GM23338 (cell line): ENCODE measurements around the gene ZBTB3. TPM values are rescaled to one million over a fixed set of nuclear protein-coding genes. Genes with fewer than 3 reads are reported as not detected.
A peak's percentile ranks its signal among the peaks of the same experiment; 100 is the strongest.

ENCODE experiments used
- ATAC-seq: fragments of 200-7000 bp; cut with Tn5 transposase; 3 replicates; pipeline ENCODE4 v1.9.1; 2020
- DNase-seq: peaks from one replicate; pipeline ENCODE4 v3.0.0-alpha.2; 2015; ENCODE audit warnings: low spot score
- H2AFZ ChIP-seq: fragments of 200-600 bp; sonication (generic); 2 replicates; pipeline ENCODE4 v1.8.0; 2016; ENCODE audit warnings: antibody characterized with exemption, mild to moderate bottlenecking, moderate library complexity
- H3F3A ChIP-seq: fragments of 200-600 bp; sonication (generic); replicated peaks from 2 replicates; pipeline ENCODE4 v1.8.0; 2017; ENCODE audit warnings: antibody characterized with exemption, mixed run types, low read depth
- H3K27ac ChIP-seq: fragments of 200-600 bp; sonication (generic); 2 replicates; pipeline ENCODE4 v1.6.1; 2016; ENCODE audit warnings: low read depth
- H3K27me3 ChIP-seq: fragments of 200-600 bp; sonication (generic); 2 replicates; pipeline ENCODE4 v1.8.0; 2016; ENCODE audit warnings: mild to moderate bottlenecking, mixed run types, moderate library complexity; ENCODE audit not compliant: insufficient read depth
- H3K36me3 ChIP-seq: fragments of 200-600 bp; sonication (generic); 2 replicates; pipeline ENCODE4 v1.8.0; 2016; ENCODE audit warnings: mild to moderate bottlenecking; ENCODE audit not compliant: insufficient read depth
- H3K4me1 ChIP-seq: fragments of 200-600 bp; sonication (generic); 2 replicates; pipeline ENCODE4 v1.8.0; 2016; ENCODE audit warnings: mild to moderate bottlenecking, moderate library complexity; ENCODE audit not compliant: insufficient read depth
- H3K4me2 ChIP-seq: fragments of 200-600 bp; sonication (generic); 2 replicates; pipeline ENCODE4 v1.7.1; 2017; ENCODE audit warnings: mixed run types
- H3K4me3 ChIP-seq: fragments of 200-600 bp; sonication (generic); 2 replicates; pipeline ENCODE4 v1.6.1; 2016; ENCODE audit warnings: mixed run types
- H3K79me2 ChIP-seq: fragments of 200-600 bp; sonication (generic); replicated peaks from 2 replicates; pipeline ENCODE4 v1.8.0; 2017; ENCODE audit warnings: mild to moderate bottlenecking; ENCODE audit not compliant: insufficient read depth
- H3K9me2 ChIP-seq: fragments of 200-600 bp; sonication (generic); 2 replicates; pipeline ENCODE4 v1.8.0; 2017; ENCODE audit not compliant: insufficient read depth
- H4K20me1 ChIP-seq: fragments of 200-600 bp; sonication (generic); replicated peaks from 2 replicates; pipeline ENCODE4 v1.8.0; 2017; ENCODE audit warnings: mild to moderate bottlenecking; ENCODE audit not compliant: insufficient read depth
- H3K27ac Mint-ChIP-seq: 2 replicates; pipeline ENCODE4 v1.8.0; 2020; ENCODE audit warnings: inconsistent platforms, mild to moderate bottlenecking, moderate library complexity, mixed read lengths
- H3K27me3 Mint-ChIP-seq: 3 replicates; pipeline ENCODE4 v1.8.0; 2022; ENCODE audit warnings: low read depth, mild to moderate bottlenecking, moderate library complexity, mixed read lengths, inconsistent platforms; ENCODE audit not compliant: insufficient read depth, poor library complexity
- H3K36me3 Mint-ChIP-seq: 3 replicates; pipeline ENCODE4 v1.8.0; 2021; ENCODE audit warnings: low read depth, mild to moderate bottlenecking, inconsistent platforms, moderate library complexity, mixed read lengths
- H3K4me1 Mint-ChIP-seq: 3 replicates; pipeline ENCODE4 v1.8.0; 2020; ENCODE audit warnings: mild to moderate bottlenecking, inconsistent platforms, mixed read lengths
- H3K4me3 Mint-ChIP-seq: 3 replicates; pipeline ENCODE4 v1.8.0; 2021; ENCODE audit warnings: moderate library complexity, mild to moderate bottlenecking, inconsistent platforms, mixed read lengths
- H3K9me3 Mint-ChIP-seq: 3 replicates; pipeline ENCODE4 v1.8.0; 2020; ENCODE audit warnings: moderate library complexity, mild to moderate bottlenecking, inconsistent platforms, mixed read lengths
- CREB1 ChIP-seq: fragments of 250-450 bp; sonication (Bioruptor Pico); IDR thresholded peaks from 2 replicates; pipeline ENCODE4 v1.5.0; 2020; ENCODE audit warnings: low read depth, mild to moderate bottlenecking, moderate library complexity
- EZH2 ChIP-seq: fragments of 200-600 bp; sonication (generic); IDR thresholded peaks from one replicate; pipeline ENCODE4 v1.8.0; 2017; ENCODE audit warnings: antibody characterized with exemption, mild to moderate bottlenecking, low read depth; ENCODE audit not compliant: unreplicated experiment
- EZH2phosphoT487 ChIP-seq: fragments of 200-600 bp; sonication (generic); IDR thresholded peaks from one replicate; pipeline ENCODE4 v1.8.1; 2018; ENCODE audit warnings: antibody characterized with exemption; ENCODE audit not compliant: unreplicated experiment
- JUNB ChIP-seq: IDR thresholded peaks from one replicate; pipeline ENCODE4 v1.6.1; 2016; ENCODE audit warnings: antibody characterized with exemption; ENCODE audit not compliant: unreplicated experiment
- NANOG ChIP-seq: IDR thresholded peaks from 2 replicates; pipeline ENCODE4 v1.6.1; 2016; ENCODE audit warnings: antibody characterized with exemption, borderline replicate concordance
- POLR2AphosphoS5 ChIP-seq: IDR thresholded peaks from 2 replicates; pipeline ENCODE4 v1.6.1; 2016; ENCODE audit warnings: antibody characterized with exemption, low read depth
- STAT1 ChIP-seq: IDR thresholded peaks from one replicate; pipeline ENCODE4 v1.6.1; 2016; ENCODE audit warnings: antibody characterized with exemption; ENCODE audit not compliant: unreplicated experiment
- ZNF114 ChIP-seq: fragments of 250-450 bp; sonication (Bioruptor Pico); IDR thresholded peaks from 2 replicates; pipeline ENCODE4 v1.5.0; 2020; ENCODE audit warnings: mild to moderate bottlenecking, moderate library complexity
- ZNF331 ChIP-seq: fragments of 250-450 bp; sonication (Bioruptor Pico); IDR thresholded peaks from 2 replicates; pipeline ENCODE4 v1.5.0; 2020; ENCODE audit warnings: low read depth, mild to moderate bottlenecking, moderate library complexity
- polyA plus RNA-seq: library from polyadenylated mRNA; unstranded; fragments of >200 nt; fragmentation: Nextera tagmentation; extraction: Ambion mirVana; gene quantifications from 2 replicates; pipeline ENCODE4 v1.2.1, GENCODE V29; 2016
- total RNA-seq: library from RNA; depleted of rRNA; stranded (reverse); fragments of >200 nt; shearing (Covaris generic); gene quantifications from 2 replicates; pipeline ENCODE4 v1.2.3, GENCODE V29; 2014
- TF ChIP-seq, protein P1 (sequence below), 2 experiments: fragments of 200-600 bp in 1 of 2; sonication (generic) in 1 of 2; conservative IDR thresholded peaks; 2 replicates each; pipeline versions ENCODE4 v1.5.1 to v1.6.1; 2016 to 2017; ENCODE audit warnings: antibody characterized with exemption in 2 of 2, low read depth in 2 of 2, mild to moderate bottlenecking in 2 of 2, moderate library complexity in 1 of 2
- TF ChIP-seq, protein P2 (sequence below): IDR thresholded peaks from 2 replicates; pipeline ENCODE4 v1.6.1; 2016; ENCODE audit warnings: antibody characterized with exemption
- TF ChIP-seq, protein P3 (sequence below): IDR thresholded peaks from one replicate; pipeline ENCODE4 v1.6.1; 2018; ENCODE audit warnings: antibody characterized with exemption; ENCODE audit not compliant: unreplicated experiment
- TF ChIP-seq, protein P4 (sequence below): fragments of 250-450 bp; sonication (Bioruptor Pico); IDR thresholded peaks from 2 replicates; pipeline ENCODE4 v1.5.0; 2020; ENCODE audit warnings: mild to moderate bottlenecking, moderate library complexity

ZBTB3 gene
- total and polyA plus RNA-seq, 2 experiments from 2014 or later: 47.8 to 82.6 TPM

DNA sequence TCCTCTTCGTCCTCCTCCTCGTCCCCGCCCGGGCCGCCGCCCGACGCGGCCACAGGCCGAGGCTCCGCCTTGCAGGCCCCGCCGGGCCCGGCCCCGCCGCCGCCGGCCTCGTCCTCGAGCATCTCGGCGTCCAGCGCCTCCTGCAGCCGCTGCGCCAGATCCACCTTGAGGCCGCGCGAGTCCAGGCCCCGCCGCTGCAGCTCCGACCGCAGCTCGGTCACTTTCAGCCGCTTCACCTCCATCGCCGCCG, 27.1 kb downstream of the ZBTB3 start:
- Histone ChIP-seq H3K79me2 (peaks cover 76% of the 10 kb centered on the region), H3F3A (peaks cover 45% of the 10 kb centered on the region), H3K27ac (peak overlapping the region; percentile 97), H3K4me2 (peak overlapping the region; percentile 98), H4K20me1 (peaks cover 35% of the 10 kb centered on the region), H3K36me3 (peaks cover 31% of the 10 kb centered on the region), H2AFZ (no peak overlapping the region), H3K4me1 (peaks cover 24% of the 10 kb centered on the region), H3K9me2 (no peaks in the 10 kb centered on the region), H3K27me3 (no peaks in the 10 kb centered on the region), H3K4me3 (peak overlapping the region; percentile 59)
- peaks cover 14% of the 10 kb centered on the region for H3K27me3 Mint-ChIP-seq
- H3K36me3 Mint-ChIP-seq: peaks cover 42% of the 10 kb centered on the region
- H3K27ac Mint-ChIP-seq: no peak overlapping the region
- no peak; the same call in 2 of the 3 replicates for ATAC-seq
- H3K9me3 Mint-ChIP-seq: no peaks in the 10 kb centered on the region; the same call in 2 of the 3 replicates
- H3K4me1 Mint-ChIP-seq: peaks cover 21% of the 10 kb centered on the region
- no peak for TF ChIP-seq POLR2AphosphoS5
- TF ChIP-seq, protein P1, sequence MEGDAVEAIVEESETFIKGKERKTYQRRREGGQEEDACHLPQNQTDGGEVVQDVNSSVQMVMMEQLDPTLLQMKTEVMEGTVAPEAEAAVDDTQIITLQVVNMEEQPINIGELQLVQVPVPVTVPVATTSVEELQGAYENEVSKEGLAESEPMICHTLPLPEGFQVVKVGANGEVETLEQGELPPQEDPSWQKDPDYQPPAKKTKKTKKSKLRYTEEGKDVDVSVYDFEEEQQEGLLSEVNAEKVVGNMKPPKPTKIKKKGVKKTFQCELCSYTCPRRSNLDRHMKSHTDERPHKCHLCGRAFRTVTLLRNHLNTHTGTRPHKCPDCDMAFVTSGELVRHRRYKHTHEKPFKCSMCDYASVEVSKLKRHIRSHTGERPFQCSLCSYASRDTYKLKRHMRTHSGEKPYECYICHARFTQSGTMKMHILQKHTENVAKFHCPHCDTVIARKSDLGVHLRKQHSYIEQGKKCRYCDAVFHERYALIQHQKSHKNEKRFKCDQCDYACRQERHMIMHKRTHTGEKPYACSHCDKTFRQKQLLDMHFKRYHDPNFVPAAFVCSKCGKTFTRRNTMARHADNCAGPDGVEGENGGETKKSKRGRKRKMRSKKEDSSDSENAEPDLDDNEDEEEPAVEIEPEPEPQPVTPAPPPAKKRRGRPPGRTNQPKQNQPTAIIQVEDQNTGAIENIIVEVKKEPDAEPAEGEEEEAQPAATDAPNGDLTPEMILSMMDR (conservative IDR thresholded peaks at IDR 0.05; ENCODE audit: low read depth in 2 of 2): no peak
- TF ChIP-seq JUNB: no peak
- TF ChIP-seq ZNF331: no peak
- no peak for TF ChIP-seq EZH2
- TF ChIP-seq, protein P2, sequence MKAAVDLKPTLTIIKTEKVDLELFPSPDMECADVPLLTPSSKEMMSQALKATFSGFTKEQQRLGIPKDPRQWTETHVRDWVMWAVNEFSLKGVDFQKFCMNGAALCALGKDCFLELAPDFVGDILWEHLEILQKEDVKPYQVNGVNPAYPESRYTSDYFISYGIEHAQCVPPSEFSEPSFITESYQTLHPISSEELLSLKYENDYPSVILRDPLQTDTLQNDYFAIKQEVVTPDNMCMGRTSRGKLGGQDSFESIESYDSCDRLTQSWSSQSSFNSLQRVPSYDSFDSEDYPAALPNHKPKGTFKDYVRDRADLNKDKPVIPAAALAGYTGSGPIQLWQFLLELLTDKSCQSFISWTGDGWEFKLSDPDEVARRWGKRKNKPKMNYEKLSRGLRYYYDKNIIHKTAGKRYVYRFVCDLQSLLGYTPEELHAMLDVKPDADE: no peak
- TF ChIP-seq, protein P3, sequence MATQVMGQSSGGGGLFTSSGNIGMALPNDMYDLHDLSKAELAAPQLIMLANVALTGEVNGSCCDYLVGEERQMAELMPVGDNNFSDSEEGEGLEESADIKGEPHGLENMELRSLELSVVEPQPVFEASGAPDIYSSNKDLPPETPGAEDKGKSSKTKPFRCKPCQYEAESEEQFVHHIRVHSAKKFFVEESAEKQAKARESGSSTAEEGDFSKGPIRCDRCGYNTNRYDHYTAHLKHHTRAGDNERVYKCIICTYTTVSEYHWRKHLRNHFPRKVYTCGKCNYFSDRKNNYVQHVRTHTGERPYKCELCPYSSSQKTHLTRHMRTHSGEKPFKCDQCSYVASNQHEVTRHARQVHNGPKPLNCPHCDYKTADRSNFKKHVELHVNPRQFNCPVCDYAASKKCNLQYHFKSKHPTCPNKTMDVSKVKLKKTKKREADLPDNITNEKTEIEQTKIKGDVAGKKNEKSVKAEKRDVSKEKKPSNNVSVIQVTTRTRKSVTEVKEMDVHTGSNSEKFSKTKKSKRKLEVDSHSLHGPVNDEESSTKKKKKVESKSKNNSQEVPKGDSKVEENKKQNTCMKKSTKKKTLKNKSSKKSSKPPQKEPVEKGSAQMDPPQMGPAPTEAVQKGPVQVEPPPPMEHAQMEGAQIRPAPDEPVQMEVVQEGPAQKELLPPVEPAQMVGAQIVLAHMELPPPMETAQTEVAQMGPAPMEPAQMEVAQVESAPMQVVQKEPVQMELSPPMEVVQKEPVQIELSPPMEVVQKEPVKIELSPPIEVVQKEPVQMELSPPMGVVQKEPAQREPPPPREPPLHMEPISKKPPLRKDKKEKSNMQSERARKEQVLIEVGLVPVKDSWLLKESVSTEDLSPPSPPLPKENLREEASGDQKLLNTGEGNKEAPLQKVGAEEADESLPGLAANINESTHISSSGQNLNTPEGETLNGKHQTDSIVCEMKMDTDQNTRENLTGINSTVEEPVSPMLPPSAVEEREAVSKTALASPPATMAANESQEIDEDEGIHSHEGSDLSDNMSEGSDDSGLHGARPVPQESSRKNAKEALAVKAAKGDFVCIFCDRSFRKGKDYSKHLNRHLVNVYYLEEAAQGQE: no peak
- TF ChIP-seq STAT1: no peak
- no peak for TF ChIP-seq NANOG
- TF ChIP-seq, protein P4, sequence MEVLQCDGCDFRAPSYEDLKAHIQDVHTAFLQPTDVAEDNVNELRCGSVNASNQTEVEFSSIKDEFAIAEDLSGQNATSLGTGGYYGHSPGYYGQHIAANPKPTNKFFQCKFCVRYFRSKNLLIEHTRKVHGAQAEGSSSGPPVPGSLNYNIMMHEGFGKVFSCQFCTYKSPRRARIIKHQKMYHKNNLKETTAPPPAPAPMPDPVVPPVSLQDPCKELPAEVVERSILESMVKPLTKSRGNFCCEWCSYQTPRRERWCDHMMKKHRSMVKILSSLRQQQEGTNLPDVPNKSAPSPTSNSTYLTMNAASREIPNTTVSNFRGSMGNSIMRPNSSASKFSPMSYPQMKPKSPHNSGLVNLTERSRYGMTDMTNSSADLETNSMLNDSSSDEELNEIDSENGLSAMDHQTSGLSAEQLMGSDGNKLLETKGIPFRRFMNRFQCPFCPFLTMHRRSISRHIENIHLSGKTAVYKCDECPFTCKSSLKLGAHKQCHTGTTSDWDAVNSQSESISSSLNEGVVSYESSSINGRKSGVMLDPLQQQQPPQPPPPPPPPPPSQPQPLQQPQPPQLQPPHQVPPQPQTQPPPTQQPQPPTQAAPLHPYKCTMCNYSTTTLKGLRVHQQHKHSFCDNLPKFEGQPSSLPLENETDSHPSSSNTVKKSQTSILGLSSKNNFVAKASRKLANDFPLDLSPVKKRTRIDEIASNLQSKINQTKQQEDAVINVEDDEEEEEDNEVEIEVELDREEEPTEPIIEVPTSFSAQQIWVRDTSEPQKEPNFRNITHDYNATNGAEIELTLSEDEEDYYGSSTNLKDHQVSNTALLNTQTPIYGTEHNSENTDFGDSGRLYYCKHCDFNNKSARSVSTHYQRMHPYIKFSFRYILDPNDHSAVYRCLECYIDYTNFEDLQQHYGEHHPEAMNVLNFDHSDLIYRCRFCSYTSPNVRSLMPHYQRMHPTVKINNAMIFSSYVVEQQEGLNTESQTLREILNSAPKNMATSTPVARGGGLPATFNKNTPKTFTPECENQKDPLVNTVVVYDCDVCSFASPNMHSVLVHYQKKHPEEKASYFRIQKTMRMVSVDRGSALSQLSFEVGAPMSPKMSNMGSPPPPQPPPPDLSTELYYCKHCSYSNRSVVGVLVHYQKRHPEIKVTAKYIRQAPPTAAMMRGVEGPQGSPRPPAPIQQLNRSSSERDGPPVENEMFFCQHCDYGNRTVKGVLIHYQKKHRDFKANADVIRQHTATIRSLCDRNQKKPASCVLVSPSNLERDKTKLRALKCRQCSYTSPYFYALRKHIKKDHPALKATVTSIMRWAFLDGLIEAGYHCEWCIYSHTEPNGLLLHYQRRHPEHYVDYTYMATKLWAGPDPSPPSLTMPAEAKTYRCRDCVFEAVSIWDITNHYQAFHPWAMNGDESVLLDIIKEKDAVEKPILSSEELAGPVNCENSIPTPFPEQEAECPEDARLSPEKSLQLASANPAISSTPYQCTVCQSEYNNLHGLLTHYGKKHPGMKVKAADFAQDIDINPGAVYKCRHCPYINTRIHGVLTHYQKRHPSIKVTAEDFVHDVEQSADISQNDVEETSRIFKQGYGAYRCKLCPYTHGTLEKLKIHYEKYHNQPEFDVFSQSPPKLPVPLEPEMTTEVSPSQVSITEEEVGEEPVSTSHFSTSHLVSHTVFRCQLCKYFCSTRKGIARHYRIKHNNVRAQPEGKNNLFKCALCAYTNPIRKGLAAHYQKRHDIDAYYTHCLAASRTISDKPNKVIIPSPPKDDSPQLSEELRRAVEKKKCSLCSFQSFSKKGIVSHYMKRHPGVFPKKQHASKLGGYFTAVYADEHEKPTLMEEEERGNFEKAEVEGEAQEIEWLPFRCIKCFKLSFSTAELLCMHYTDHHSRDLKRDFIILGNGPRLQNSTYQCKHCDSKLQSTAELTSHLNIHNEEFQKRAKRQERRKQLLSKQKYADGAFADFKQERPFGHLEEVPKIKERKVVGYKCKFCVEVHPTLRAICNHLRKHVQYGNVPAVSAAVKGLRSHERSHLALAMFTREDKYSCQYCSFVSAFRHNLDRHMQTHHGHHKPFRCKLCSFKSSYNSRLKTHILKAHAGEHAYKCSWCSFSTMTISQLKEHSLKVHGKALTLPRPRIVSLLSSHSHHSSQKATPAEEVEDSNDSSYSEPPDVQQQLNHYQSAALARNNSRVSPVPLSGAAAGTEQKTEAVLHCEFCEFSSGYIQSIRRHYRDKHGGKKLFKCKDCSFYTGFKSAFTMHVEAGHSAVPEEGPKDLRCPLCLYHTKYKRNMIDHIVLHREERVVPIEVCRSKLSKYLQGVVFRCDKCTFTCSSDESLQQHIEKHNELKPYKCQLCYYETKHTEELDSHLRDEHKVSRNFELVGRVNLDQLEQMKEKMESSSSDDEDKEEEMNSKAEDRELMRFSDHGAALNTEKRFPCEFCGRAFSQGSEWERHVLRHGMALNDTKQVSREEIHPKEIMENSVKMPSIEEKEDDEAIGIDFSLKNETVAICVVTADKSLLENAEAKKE (CRISPR knock-in tag): no peak
- no peak for TF ChIP-seq CREB1 (CRISPR knock-in tag)
- no peak for TF ChIP-seq EZH2phosphoT487
- TF ChIP-seq ZNF114 (CRISPR knock-in tag): no peak
- DNase-seq: no peak
- H3K4me3 Mint-ChIP-seq: peak overlapping the region; percentile 98
